Measurements from ENCODE around the gene HP1BP3.

Gene HP1BP3

GRCh38 chr1:20730690-20731056 lies 56.4 kb downstream of the HP1BP3 start:
- no peak overlapping the region for H3K9ac ChIP-seq (ENCODE audit: low read length)
- no peak overlapping the region for H3K4ac ChIP-seq (ENCODE audit: low read depth in 1 of 2, low read length in 2 of 2)
- peaks cover 43% of the 10 kb centered on the region for H3K4me1 ChIP-seq (ENCODE audit: control insufficient read depth, insufficient read depth, low read depth, low read length)
- no peak overlapping the region for H4K91ac ChIP-seq (ENCODE audit: low read length)
- no peak overlapping the region for H3K23ac ChIP-seq (ENCODE audit: low read length in 2 of 2)
- H3K36me3 ChIP-seq (ENCODE audit: control insufficient read depth in 1 of 2, insufficient read depth in 2 of 2, low read depth in 1 of 2, low read length in 2 of 2) = peaks cover 1 to 29% of the 10 kb centered on the region in 2 experiments
- no peak overlapping the region for H3K4me2 ChIP-seq (ENCODE audit: low read length, poor library complexity, severe bottlenecking)
- no peak overlapping the region for H2BK120ac ChIP-seq (ENCODE audit: low read depth, low read length)
- no peak overlapping the region for H4K8ac ChIP-seq (ENCODE audit: low read length)
- no peaks in the 10 kb centered on the region for H3K9me3 ChIP-seq (ENCODE audit: control insufficient read depth, low read length)
- no peak overlapping the region for H3K27ac ChIP-seq (ENCODE audit: low read length, poor library complexity, severe bottlenecking)
- H3K18ac ChIP-seq (ENCODE audit: low read depth in 1 of 2, low read length in 2 of 2) = no peak overlapping the region
- H3K4me3 ChIP-seq (ENCODE audit: insufficient read depth in 1 of 2, low read depth in 1 of 2, low read length in 2 of 2) = no peak overlapping the region
- H2AK5ac ChIP-seq (ENCODE audit: low read length, severe bottlenecking) = peak overlapping the region; percentile 40
- H2BK5ac ChIP-seq (ENCODE audit: low read depth, low read length, poor library complexity, severe bottlenecking) = no peak overlapping the region
- no peak overlapping the region for H2BK15ac ChIP-seq (ENCODE audit: low read depth, poor library complexity, severe bottlenecking)
- H3K27me3 ChIP-seq (ENCODE audit: control insufficient read depth in 1 of 2, insufficient read depth in 1 of 2, low read length in 2 of 2) = peaks cover 0 to 36% of the 10 kb centered on the region in 2 experiments
- peak overlapping the region in 1 of 2 experiments; percentile 1 for H2BK12ac ChIP-seq (ENCODE audit: low read length in 2 of 2)
- WGBS = 76% methylated on average over 4 of the region's 4 CpGs
- no peak overlapping the region for H3K14ac ChIP-seq (ENCODE audit: low read length in 2 of 2)
- DNase-seq = no peak
- peaks cover 32% of the 10 kb centered on the region for H3K79me1 ChIP-seq (replicated peaks; ENCODE audit: low read length, poor library complexity, severe bottlenecking)
- H2AFZ ChIP-seq (ENCODE audit: low read depth, low read length) = no peak overlapping the region

DNA sequence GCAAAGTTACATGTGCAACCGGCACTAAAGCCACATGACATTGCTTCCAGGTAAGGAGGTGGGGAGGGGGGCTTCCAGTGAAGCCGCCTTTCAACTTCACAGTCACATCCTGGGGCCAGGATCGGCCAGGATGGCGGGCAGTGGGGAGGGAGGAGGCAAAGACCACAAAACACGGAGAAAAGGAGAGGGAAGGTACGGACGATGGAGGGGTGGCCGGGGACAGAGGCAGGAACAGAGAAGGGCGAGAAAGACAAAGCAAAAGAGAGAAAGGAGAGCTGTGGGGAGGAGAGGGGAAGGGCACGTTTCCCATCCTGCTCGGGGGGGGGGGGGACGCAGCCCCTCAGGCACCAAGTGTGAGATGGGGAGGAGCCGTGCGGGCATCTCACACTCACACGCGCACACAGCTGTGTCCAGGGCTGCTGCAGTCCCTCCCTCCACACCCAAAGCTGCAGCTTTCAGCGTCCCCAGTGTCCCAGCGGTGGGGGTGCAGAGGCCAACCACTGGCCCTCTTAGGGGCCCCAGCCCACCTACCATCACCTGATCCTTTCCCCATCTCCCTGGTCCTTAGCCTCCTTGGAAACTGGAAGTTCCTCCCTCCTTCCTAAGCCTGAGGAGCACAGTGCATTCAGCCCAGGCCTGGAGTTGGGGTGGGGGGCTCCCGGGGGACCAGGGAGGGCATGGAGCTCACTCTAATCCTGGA lies 57.0 kb downstream of the HP1BP3 start:
- H3K4me1 ChIP-seq (ENCODE audit: control insufficient read depth, insufficient read depth, low read depth, low read length) = peaks cover 45% of the 10 kb centered on the region
- H3K4ac ChIP-seq (ENCODE audit: low read depth in 1 of 2, low read length in 2 of 2) = no peak overlapping the region
- H2AFZ ChIP-seq (ENCODE audit: low read depth, low read length) = no peak overlapping the region
- H2BK5ac ChIP-seq (ENCODE audit: low read depth, low read length, poor library complexity, severe bottlenecking) = no peak overlapping the region
- H4K8ac ChIP-seq (ENCODE audit: low read length) = no peak overlapping the region
- DNase-seq = no peak
- no peaks in the 10 kb centered on the region for H3K9me3 ChIP-seq (ENCODE audit: control insufficient read depth, low read length)
- H3K14ac ChIP-seq (ENCODE audit: low read length in 2 of 2) = no peak overlapping the region
- H3K27me3 ChIP-seq (ENCODE audit: control insufficient read depth in 1 of 2, insufficient read depth in 1 of 2, low read length in 2 of 2) = peaks cover 0 to 36% of the 10 kb centered on the region in 2 experiments
- H2AK5ac ChIP-seq (ENCODE audit: low read length, severe bottlenecking) = no peak overlapping the region
- peak overlapping the region; percentile 12 for H2BK15ac ChIP-seq (ENCODE audit: low read depth, poor library complexity, severe bottlenecking)
- no peak overlapping the region for H2BK120ac ChIP-seq (ENCODE audit: low read depth, low read length)
- peak overlapping the region in 1 of 2 experiments; percentile 25 for H3K18ac ChIP-seq (ENCODE audit: low read depth in 1 of 2, low read length in 2 of 2)
- 53% methylated on average over 17 of the region's 19 CpGs for WGBS
- peaks cover 32% of the 10 kb centered on the region for H3K79me1 ChIP-seq (replicated peaks; ENCODE audit: low read length, poor library complexity, severe bottlenecking)
- no peak overlapping the region for H2BK12ac ChIP-seq (ENCODE audit: low read length in 2 of 2)
- no peak overlapping the region for H3K4me2 ChIP-seq (ENCODE audit: low read length, poor library complexity, severe bottlenecking)
- H3K36me3 ChIP-seq (ENCODE audit: control insufficient read depth in 1 of 2, insufficient read depth in 2 of 2, low read depth in 1 of 2, low read length in 2 of 2) = peaks cover 0 to 31% of the 10 kb centered on the region in 2 experiments
- no peak overlapping the region for H3K27ac ChIP-seq (ENCODE audit: low read length, poor library complexity, severe bottlenecking)
- H3K4me3 ChIP-seq (ENCODE audit: insufficient read depth in 1 of 2, low read depth in 1 of 2, low read length in 2 of 2) = no peak overlapping the region
- no peak overlapping the region for H3K9ac ChIP-seq (ENCODE audit: low read length)
- peak overlapping the region; percentile 60 for H4K91ac ChIP-seq (ENCODE audit: low read length)
- H3K23ac ChIP-seq (ENCODE audit: low read length in 2 of 2) = peak overlapping the region in 1 of 2 experiments; percentile 15

GRCh38 chr1:20729155-20729931 lies 57.8 kb downstream of the HP1BP3 start:
- 84% methylated on average over 11 of the region's 14 CpGs for WGBS
- Histone ChIP-seq H3K36me3 (ENCODE audit: control insufficient read depth in 1 of 2, insufficient read depth in 2 of 2, low read depth in 1 of 2, low read length in 2 of 2) (peaks cover 0 to 32% of the 10 kb centered on the region in 2 experiments), H4K91ac (ENCODE audit: low read length) (no peak overlapping the region), H3K23ac (ENCODE audit: low read length in 2 of 2) (no peak overlapping the region), H2AFZ (ENCODE audit: low read depth, low read length) (no peak overlapping the region), H3K4me2 (ENCODE audit: low read length, poor library complexity, severe bottlenecking) (no peak overlapping the region), H3K14ac (ENCODE audit: low read length in 2 of 2) (peak overlapping the region in 1 of 2 experiments; percentile 9), H3K9me3 (ENCODE audit: control insufficient read depth, low read length) (no peaks in the 10 kb centered on the region), H2BK12ac (ENCODE audit: low read length in 2 of 2) (no peak overlapping the region), H3K79me1 (replicated peaks; ENCODE audit: low read length, poor library complexity, severe bottlenecking) (peaks cover 30% of the 10 kb centered on the region), H3K18ac (ENCODE audit: low read depth in 1 of 2, low read length in 2 of 2) (no peak overlapping the region), H3K4ac (ENCODE audit: low read depth in 1 of 2, low read length in 2 of 2) (no peak overlapping the region), H2BK5ac (ENCODE audit: low read depth, low read length, poor library complexity, severe bottlenecking) (no peak overlapping the region), H2AK5ac (ENCODE audit: low read length, severe bottlenecking) (no peak overlapping the region), H3K27ac (ENCODE audit: low read length, poor library complexity, severe bottlenecking) (no peak overlapping the region), H3K4me3 (ENCODE audit: insufficient read depth in 1 of 2, low read depth in 1 of 2, low read length in 2 of 2) (no peak overlapping the region), H2BK120ac (ENCODE audit: low read depth, low read length) (no peak overlapping the region), H4K8ac (ENCODE audit: low read length) (no peak overlapping the region), H3K27me3 (ENCODE audit: control insufficient read depth in 1 of 2, insufficient read depth in 1 of 2, low read length in 2 of 2) (peaks cover 0 to 36% of the 10 kb centered on the region in 2 experiments), H2BK15ac (ENCODE audit: low read depth, poor library complexity, severe bottlenecking) (no peak overlapping the region), H3K9ac (ENCODE audit: low read length) (no peak overlapping the region), H3K4me1 (ENCODE audit: control insufficient read depth, insufficient read depth, low read depth, low read length) (peaks cover 50% of the 10 kb centered on the region)
- DNase-seq = no peak

Data from mesenchymal stem cell (in vitro differentiated cells and primary cell).